ENCODE data around the gene HGF.

HGF gene

DNA sequence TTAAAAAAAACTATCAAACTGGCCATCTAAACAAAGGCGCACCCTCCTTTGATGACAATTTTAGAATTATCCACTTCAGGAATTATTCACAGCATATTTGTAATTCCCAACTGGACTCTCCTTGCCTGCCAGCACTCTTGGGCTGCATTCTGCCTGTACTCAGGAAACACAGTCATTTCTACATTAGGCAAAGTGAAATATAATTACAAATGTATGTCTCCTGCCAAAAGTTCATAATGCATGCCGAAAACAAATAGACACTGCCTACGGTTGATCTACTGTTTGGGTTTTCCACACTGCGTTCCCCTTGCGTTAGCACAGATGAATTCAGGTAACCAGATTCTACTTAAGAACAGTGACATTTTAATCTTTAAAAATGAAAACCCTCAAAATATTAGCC, 1.9 kb downstream of the HGF start:
- TF ChIP-seq, protein P1, sequence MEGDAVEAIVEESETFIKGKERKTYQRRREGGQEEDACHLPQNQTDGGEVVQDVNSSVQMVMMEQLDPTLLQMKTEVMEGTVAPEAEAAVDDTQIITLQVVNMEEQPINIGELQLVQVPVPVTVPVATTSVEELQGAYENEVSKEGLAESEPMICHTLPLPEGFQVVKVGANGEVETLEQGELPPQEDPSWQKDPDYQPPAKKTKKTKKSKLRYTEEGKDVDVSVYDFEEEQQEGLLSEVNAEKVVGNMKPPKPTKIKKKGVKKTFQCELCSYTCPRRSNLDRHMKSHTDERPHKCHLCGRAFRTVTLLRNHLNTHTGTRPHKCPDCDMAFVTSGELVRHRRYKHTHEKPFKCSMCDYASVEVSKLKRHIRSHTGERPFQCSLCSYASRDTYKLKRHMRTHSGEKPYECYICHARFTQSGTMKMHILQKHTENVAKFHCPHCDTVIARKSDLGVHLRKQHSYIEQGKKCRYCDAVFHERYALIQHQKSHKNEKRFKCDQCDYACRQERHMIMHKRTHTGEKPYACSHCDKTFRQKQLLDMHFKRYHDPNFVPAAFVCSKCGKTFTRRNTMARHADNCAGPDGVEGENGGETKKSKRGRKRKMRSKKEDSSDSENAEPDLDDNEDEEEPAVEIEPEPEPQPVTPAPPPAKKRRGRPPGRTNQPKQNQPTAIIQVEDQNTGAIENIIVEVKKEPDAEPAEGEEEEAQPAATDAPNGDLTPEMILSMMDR (IDR thresholded peaks at IDR 0.05; ENCODE audit: low read length), result no peak
- no peak for TF ChIP-seq EZH2 (IDR thresholded peaks at IDR 0.05; ENCODE audit: borderline replicate concordance, low read length)
- H3K27ac ChIP-seq (ENCODE audit: low read depth, low read length, poor library complexity, severe bottlenecking), result no peak overlapping the region
- no peak overlapping the region for H3K9ac ChIP-seq (ENCODE audit: low read length)
- no peaks in the 10 kb centered on the region for H3K79me2 ChIP-seq (ENCODE audit: insufficient read depth, low read length)
- H4K20me1 ChIP-seq (ENCODE audit: insufficient read depth, low read length), result no peaks in the 10 kb centered on the region
- no peak overlapping the region for H3K4me2 ChIP-seq (ENCODE audit: low read length)
- no peak overlapping the region for H2AFZ ChIP-seq (ENCODE audit: low read length)
- no peaks in the 10 kb centered on the region for H3K9me2 ChIP-seq (ENCODE audit: low read depth, low read length)
- no peaks in the 10 kb centered on the region for H3K27me3 ChIP-seq (ENCODE audit: insufficient read depth, low read length)
- no peaks in the 10 kb centered on the region for H3K36me3 ChIP-seq (ENCODE audit: insufficient read depth, low read length)
- H3F3A ChIP-seq (ENCODE audit: insufficient read depth, low read length), result no peaks in the 10 kb centered on the region
- peaks cover 43% of the 10 kb centered on the region for H3K4me1 ChIP-seq (ENCODE audit: insufficient read depth, low read length, severe bottlenecking)
- H3K9me3 ChIP-seq (ENCODE audit: low read length), result no peaks in the 10 kb centered on the region
- no peak overlapping the region for H3K4me3 ChIP-seq (ENCODE audit: low read depth, low read length, poor library complexity, severe bottlenecking)

DNA sequence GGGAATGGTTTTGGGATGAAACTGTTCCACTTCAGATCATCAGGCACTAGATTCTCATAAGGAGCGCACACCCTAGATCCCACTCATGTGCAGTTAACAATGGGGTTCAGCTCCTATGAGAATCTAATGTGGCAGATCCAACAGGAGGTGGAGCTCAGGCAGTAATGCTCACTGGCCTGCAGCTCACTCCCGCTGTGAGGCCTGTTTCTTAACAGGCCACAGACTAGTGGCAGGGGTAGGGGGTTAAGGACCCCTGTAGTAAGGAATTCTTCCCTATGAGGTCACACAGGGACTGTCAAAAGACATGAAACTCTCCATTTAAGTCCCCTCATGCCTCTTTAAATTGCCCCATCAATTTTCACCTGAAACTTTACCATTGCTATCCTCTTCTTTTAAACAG, 8.0 kb downstream of the HGF start:
- H2AFZ ChIP-seq (ENCODE audit: low read length), result no peak overlapping the region
- H3K27me3 ChIP-seq (ENCODE audit: insufficient read depth, low read length), result no peaks in the 10 kb centered on the region
- H3K27ac ChIP-seq (ENCODE audit: low read depth, low read length, poor library complexity, severe bottlenecking), result no peak overlapping the region
- no peak overlapping the region for H3K4me2 ChIP-seq (ENCODE audit: low read length)
- no peak for TF ChIP-seq EZH2 (IDR thresholded peaks at IDR 0.05; ENCODE audit: borderline replicate concordance, low read length)
- TF ChIP-seq, protein P1 (IDR thresholded peaks at IDR 0.05; ENCODE audit: low read length), result no peak
- no peaks in the 10 kb centered on the region for H3K9me3 ChIP-seq (ENCODE audit: low read length)
- no peak overlapping the region for H3K9ac ChIP-seq (ENCODE audit: low read length)
- no peaks in the 10 kb centered on the region for H3K9me2 ChIP-seq (ENCODE audit: low read depth, low read length)
- H3K4me3 ChIP-seq (ENCODE audit: low read depth, low read length, poor library complexity, severe bottlenecking), result no peak overlapping the region
- no peaks in the 10 kb centered on the region for H3K79me2 ChIP-seq (ENCODE audit: insufficient read depth, low read length)
- no peaks in the 10 kb centered on the region for H4K20me1 ChIP-seq (ENCODE audit: insufficient read depth, low read length)
- H3K4me1 ChIP-seq (ENCODE audit: insufficient read depth, low read length, severe bottlenecking), result peaks cover 12% of the 10 kb centered on the region
- H3K36me3 ChIP-seq (ENCODE audit: insufficient read depth, low read length), result no peaks in the 10 kb centered on the region
- H3F3A ChIP-seq (ENCODE audit: insufficient read depth, low read length), result no peaks in the 10 kb centered on the region

DNA sequence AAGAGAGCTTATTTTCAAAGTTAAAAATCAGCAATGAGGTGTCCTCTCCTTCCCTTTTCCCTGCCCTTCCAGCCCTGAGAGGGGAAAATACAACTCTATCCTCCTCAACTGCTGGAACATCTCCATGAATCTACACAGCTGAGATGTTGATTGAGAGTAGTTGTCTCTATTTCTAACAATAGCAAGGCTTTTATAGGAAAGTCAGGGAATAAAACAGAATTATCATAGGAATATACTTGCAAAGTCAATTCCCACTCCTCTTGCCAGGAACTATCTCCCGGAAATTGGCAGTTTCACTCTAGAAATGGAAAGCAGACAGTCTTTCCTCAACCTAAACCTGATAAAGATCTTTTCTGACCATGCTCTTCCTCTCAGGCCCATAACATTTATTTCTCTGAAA, 8.8 kb downstream of the HGF start:
- no peak overlapping the region for H3K27ac ChIP-seq (ENCODE audit: low read depth, low read length, poor library complexity, severe bottlenecking)
- TF ChIP-seq, protein P1 (IDR thresholded peaks at IDR 0.05; ENCODE audit: low read length), result no peak
- TF ChIP-seq EZH2 (IDR thresholded peaks at IDR 0.05; ENCODE audit: borderline replicate concordance, low read length), result no peak
- H3F3A ChIP-seq (ENCODE audit: insufficient read depth, low read length), result no peaks in the 10 kb centered on the region
- no peaks in the 10 kb centered on the region for H3K9me3 ChIP-seq (ENCODE audit: low read length)
- H2AFZ ChIP-seq (ENCODE audit: low read length), result no peak overlapping the region
- H3K27me3 ChIP-seq (ENCODE audit: insufficient read depth, low read length), result no peaks in the 10 kb centered on the region
- peaks cover 15% of the 10 kb centered on the region for H3K4me1 ChIP-seq (ENCODE audit: insufficient read depth, low read length, severe bottlenecking)
- no peak overlapping the region for H3K9ac ChIP-seq (ENCODE audit: low read length)
- H3K36me3 ChIP-seq (ENCODE audit: insufficient read depth, low read length), result no peaks in the 10 kb centered on the region
- no peak overlapping the region for H3K4me2 ChIP-seq (ENCODE audit: low read length)
- no peaks in the 10 kb centered on the region for H4K20me1 ChIP-seq (ENCODE audit: insufficient read depth, low read length)
- H3K79me2 ChIP-seq (ENCODE audit: insufficient read depth, low read length), result no peaks in the 10 kb centered on the region
- H3K9me2 ChIP-seq (ENCODE audit: low read depth, low read length), result no peaks in the 10 kb centered on the region
- H3K4me3 ChIP-seq (ENCODE audit: low read depth, low read length, poor library complexity, severe bottlenecking), result no peak overlapping the region

Measured in OCI-LY1 (cell line).